Measurements from ENCODE around the gene HUNK.
"Not testable (repeated sequence)": the region's sequence is repeated elsewhere in the genome, so short reads cannot be mapped to it uniquely, and the experiment has no call there.

HUNK gene

DNA sequence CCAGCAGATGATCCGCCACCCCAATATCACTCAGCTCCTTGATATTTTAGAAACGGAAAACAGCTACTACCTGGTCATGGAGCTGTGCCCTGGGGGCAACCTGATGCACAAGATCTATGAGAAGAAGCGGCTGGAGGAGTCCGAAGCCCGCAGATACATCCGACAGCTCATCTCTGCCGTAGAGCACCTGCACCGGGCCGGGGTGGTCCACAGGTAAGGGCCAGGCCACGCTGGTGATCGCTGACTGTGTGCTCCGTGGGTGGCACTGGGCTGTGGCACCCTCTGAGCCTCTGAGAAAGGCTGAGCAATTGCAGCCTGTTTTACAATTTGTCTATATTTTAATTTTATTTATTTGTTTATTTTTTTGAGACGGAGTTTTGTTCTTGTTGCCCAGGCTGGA, 51.7 kb downstream of the HUNK start:
- FAIRE-seq, result no peak

DNA sequence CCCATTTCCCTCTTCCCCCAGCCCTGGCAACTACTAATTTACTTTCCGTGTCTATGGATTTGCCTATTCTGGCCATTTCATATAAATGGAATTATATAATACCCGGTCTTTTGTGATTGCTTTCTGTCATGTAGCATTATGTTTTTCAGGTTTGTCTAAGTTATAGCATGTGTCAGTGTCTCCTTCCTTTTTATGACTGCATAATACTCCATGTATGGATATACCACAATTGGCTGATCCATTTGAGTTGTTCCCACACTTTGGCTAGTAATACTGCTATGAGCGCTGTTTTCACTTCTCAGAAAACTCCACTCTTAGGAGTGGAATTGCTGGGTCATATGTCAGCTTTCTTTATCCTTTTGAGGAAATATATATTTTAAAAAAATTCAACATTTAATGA, 53.7 kb downstream of the HUNK start:
- no peak for FAIRE-seq

DNA sequence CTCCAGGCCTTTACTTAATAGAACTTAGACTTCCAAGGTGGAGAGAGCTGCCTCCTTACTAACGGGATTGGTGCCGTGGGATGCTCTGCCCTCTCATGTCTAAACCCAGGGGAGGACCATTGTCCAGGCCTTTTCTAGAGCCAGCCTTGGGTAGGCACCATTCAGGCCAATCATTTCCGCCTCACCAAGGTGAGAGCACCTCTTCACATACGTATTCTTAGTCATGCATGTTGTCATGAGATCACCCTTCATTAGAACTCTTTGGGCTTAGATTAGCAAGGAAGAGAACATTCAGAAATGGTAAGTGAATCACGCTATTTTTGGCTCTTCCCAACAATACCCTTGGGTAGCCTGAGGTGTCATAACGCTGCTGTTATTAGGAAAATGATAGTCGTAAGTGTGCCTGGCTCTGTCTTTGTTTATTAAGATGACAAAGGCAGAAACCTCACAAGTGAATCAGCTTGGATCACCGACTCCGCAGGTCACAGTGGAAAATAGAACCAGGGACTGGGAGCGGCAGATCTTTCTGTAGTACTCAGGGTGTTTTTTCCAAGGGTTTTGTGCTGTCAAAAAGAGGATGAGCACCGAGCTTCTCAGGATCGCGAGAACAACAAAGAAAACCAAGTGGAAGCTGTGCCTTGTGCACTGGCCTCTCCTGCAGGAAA, 55.0 kb downstream of the HUNK start:
- no peak for FAIRE-seq

DNA sequence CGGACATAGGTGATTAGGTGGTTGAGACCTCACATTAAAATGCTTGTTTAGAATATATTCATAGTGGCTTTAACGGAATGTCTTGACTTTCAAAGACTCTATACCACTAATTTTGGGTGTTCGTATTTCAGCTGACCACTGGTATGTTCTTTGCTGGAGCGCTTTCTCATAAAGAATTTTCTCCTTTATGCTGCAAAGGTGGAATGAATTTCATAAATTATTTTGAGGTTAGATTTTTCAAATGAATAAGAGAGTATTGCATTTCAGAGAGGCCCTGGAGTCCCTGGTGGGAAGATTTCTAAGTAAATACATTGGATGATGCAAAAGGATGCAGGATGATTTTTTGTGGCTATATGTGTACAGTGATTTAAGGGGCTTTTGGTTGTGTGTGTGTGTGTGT, 55.8 kb downstream of the HUNK start:
- FAIRE-seq, result no peak

DNA sequence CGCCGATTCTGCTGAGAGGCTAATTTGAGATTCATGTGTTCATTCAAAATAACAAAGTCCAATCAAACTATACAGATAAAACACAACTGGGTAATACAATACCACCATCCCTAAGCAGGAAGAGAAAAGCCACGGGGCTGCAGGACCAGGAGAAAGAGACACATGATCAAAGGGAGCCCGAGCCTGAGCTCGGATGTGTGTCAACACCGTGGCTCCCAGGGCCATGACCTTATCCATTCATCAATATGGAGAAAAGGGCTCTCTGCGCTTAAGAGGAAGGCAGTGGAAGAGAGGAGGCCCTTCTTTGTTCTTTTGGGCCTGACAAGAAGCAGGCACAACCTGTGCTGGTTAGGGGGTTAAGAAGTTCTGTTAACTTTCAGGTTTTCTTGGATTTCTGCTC, 56.7 kb downstream of the HUNK start:
- FAIRE-seq, result no peak

DNA sequence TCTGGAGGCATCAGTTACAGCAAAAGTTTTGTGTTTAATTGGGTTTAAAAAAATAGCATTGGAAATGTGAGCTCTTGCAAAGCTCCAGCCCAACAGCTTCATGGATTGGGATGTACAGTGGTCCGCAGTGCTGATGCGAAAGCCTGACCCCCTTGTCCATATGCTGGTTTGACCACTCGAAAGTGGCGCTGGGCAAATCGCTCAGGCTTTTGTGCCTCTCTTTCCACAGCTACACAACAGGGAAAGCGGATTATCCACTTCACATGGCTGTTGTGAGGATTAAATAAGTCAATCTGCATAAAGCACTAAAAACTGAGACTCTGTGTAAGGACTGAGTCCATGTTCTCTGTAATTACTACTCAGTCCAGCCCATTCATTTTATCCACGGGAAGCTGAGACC, 57.2 kb downstream of the HUNK start:
- FAIRE-seq, result no peak

DNA sequence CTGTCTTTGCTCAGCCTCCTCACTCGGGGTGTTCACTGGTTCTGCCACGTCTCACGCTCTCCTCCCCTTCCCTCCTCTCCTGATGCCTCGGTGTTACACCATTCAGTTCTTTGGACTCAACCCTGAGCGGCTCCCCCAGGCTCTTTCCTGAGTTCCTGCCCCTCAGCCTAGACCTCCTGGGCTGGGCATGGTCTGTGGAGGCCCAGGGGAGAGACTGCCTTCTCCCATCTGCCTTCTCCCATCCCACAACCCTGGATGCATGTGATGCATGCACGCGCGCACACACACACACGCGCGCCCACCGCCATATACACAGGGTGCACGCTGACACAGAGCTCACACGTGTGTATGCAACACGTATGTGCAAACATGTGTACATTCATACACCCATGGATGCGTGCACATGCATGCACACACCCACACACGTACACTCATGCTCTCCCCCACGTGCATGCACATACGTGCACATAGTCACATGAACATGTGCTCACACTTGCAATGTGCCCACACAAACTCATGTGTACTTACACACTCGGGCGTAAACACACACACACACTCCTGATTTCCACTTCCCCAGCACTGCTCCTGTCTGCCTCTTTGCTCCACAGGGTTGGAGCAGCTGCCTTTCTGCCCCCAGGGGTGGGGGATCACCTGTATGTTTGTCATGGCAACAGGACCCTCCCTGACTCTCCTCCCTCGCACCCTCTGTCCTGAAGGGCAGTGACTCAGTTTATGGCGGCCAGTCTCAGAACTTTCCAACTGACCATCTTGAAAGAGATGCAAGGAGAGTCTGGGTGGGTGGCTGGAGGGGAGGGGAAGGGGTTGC, 59.0 kb downstream of the HUNK start:
- FAIRE-seq, result no peak

DNA sequence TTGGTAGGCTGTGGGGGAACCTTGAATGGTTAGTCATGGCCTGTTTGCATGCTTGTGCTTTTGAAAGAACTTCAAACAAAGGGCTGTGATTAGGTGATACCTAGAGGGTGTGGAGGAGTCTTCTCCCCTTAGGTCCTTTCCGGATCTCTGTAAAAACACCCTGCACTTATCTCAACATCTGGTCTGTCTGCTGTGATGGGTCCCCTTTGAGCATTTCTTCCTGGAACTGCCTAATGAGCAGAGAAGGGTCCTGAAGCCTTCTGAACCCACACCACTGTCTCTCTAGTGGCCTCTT, 59.6 kb downstream of the HUNK start:
- no peak for FAIRE-seq

DNA sequence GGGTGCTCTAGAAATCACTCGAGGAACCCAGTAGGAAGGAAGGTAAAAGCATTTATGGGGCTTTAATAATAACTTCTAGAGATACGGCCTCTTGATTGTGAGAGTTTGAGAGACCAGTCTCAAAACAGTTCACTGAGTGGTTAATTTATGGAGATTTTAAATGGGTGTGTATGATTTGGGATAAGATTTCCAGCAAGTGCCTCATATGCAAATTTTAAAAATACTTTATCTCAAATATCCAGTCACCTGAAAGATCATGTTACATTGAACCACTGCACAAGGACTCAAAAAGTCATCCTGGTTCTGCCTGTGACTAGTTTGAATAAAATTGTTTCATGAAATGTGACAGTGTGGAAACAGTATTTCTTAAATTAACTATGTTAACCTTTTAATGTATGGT, 64.5 kb downstream of the HUNK start:
- FAIRE-seq, result no peak

DNA sequence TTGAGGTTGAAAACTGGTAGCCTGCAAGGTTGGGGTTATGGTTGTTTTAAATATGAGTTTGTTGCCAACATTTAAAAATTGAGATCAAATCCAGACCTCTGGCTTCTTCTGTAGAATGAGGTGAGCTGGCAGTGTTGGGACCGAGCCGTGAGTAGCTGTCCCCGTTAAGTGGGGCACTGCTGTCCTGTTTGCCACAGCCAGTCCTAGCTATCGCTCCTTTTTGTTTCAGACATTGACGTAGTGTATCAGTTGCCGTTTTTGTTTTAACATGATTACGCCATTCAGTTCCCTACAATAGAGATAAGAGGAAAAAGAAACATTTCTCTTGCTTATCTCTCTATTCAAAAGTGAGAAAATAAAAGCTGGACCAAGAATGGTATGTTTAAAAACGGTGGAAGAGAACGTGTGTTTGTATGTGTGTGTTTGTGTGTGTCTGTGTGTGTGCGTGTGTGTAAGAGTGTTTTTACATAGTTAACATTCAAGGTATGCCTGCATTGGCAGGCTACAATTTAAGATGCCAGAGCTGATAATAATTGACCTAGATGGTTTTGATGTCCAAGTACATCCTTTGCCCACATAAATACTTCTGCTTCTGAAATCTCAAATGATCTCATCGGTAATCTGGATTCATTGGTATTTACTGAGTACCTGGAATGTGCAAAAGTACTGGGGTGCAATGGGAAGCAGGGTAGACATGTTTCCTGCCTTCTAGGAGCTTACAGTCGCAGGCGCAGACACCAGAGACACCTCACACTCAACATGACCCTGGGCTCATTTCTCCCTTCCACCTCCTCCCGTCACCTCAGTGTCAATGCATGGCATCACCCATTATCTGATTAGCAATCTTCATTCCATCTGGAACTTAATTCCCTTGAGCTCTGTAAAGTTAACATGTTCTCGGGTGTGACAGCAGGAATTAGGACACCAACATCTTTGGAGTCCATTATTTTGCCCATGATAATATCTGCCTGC, 65.8 kb downstream of the HUNK start:
- FAIRE-seq, result no peak

DNA sequence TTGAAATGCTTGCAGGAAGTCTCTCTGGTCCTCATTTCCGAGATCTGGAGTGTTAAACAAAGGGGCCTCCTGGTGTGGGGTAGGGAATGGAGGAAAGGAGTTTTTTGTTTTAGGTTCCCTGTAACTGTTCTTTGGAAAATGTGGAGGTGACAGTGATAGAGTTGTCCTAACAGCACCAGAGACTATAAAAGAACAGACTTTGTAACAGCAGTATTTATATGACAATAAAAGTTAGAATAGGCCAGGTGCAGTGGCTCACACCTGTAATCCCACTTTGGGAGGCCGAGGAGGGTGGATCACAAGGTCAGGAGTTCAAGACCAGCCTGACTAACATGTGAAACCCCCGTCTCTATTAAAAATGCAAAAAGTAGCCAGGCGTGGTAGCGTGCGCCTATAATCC, 68.9 kb downstream of the HUNK start:
- FAIRE-seq, result no peak

DNA sequence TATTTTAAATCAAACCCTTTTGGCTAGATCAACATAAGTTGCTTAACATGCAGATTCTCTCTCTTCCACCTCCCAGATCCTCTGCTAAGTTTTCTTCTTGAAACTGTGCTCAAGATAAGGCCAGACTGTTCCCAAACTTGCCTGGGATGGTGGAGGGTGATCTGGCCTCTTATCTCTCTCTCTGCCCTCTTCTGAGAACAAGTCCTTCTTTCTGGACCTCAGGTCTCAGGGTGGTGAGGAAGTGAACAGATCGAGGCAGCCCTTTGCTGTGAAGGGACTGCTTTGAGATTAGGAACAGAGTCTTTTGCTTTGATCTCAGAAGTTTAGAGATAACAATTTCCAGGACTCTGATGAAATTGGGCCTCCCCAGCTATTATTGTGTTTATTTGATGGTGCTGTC, 70.7 kb downstream of the HUNK start:
- no peak for FAIRE-seq

DNA sequence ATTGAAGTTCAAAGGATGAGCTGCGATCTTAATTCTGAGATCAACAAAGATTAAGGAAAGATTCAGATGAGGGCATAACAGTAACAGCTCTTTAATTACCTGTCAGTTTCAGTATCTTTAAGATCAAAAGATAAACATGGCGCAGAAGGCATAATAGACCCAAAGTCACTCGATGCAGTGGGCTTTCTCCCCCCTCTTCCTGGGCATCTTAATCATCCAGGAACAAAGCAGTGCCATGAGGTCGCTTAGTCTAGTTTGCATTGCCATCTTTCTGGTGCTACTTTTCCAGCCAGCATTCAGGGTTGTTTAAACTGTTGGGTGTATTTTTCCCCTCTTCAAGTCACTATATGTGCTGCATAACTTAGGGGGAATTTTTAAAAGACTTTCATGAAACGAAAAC, 72.3 kb downstream of the HUNK start:
- FAIRE-seq, result no peak

DNA sequence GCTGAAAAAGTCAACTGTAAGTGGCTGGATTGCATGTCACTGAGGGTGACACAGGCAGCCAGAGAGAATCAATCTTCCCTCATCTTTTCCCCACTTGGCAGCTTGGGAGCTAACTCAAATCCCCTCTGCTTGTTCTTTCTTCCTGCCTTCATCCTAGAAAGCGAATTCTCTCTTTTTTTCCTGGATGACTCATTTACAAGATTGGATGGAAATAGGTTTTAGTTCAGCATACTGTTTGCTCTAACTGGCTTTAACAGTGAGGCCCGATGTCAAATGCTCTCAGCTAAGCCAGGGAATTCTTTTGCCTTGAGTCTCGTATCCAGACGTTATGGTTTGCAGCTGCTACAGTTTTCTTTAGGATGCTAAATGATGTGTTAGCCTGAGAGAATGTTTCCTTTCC, 72.7 kb downstream of the HUNK start:
- no peak for FAIRE-seq

DNA sequence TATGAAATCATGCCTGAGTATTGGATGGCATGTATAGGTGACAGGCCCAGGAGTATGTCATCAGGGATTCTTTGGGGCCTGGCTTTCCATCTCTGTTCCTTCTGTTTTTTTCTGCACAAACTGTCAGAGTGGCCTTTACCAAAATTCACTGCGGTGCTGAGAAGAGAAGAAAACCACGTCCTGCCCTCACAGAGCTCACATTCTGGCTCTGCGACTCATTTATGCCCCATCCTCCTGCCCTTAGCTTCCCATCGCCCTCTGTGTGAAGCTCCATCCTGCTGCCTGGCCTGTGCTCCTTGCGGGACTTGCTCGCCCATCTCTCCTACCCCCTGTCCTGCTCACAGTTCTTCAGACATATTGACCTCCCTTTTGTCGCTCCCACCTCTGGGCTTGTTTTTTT, 73.4 kb downstream of the HUNK start:
- FAIRE-seq, result no peak

DNA sequence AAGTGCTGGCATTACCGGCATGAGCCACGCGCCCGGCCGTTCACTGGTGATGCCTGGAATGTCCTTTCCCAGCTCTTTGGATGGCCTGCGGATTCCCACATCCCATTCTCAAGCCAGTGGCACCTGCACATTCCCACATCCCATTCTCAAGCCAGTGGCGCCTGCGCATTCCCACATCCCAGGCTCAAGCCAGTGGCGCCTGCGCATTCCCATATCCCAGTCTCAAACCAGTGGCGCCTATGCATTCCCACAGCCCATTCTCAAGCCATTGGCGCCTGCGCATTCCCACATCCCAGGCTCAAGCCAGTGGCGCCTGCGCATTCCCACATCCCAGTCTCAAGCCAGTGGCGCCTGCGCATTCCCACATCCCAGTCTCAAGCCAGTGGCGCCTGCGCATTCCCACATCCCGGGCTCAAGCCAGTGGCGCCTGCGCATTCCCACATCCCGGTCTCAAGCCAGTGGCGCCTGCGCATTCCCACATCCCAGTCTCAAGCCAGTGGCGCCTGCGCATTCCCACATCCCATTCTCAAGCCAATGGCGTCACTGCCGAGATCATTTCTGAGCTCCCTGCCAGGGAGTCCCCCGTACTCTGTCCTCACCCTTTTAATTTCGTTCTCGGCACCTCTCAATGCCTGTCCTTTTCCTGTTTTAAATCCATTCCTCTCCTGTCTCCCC, 74.2 kb downstream of the HUNK start:
- FAIRE-seq, result not testable (repeated sequence)

DNA sequence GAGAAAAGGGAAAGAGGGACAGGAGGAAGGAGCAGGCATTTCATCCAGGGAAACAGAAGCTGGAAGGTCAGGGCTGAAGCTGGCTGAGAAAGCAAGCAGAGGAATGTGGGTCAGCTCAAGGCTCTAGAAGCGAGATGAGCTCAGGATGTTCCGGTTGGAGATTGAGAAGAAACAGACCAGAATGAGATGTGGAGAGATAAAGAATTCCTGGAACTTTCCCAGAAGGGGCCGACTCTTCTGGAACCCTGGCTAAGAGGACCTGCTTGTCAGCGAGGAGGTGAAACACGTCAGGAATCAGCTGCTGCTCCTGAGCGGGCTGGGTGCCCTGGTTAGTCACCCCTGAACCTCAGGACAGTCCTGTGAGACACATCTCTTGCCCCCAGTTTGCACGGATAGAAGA, 75.9 kb downstream of the HUNK start:
- no peak for FAIRE-seq

DNA sequence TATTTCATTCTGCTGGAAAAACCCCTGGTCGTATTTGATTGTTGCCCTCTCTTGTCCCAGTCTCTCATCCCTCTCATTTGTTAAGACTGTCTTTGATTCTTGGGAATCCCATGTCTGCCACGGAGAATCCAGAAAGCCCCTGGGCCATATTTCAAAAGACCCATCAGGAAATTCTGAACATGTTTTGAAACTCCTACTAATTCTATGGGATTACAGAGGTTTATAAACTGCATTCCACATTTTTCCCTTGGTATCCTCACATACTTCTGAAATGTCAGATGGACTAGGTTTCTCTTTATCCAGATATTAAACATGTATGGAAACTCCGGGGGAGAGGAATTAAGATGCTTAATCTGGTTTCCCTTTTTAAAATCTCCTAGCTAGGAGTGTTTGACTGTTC, 80.0 kb downstream of the HUNK start:
- no peak for FAIRE-seq

DNA sequence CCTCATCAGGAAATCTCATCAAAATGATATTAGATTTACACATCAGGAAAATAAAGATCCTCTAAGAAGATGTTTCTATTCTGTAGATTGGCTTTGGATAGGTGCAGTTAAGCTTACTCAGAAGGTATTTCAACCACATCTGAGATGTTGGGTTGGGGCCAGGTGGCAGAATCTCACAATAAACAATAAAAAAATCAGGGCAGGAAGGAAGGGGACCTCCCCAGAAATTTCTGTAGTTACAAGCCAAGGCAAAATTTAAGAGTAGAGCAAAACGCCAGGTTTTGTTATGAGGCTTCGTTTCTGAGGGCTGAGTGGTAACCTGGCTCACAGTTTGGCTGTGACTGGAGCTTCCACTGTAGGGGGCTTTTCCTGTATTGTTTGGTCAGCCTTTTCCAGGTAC, 84.8 kb downstream of the HUNK start:
- no peak for FAIRE-seq

DNA sequence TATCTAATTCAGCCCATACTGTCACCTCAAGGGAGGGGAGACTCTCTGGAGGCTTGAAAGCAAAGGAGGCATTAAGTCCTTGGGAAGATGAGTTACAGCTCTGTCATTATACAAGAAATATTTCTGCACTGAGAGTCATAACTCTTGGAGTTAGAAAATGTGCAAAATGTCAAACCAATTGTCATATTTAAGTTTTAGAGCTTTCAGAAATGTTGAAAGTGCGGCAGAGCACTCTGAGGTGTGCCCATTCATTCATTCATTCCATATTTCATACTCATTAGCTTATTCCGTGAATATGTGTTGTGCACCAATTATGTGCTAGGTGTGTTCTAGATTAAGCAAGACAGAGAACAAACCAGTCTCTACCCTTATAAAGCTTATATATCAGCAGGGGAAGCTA, 87.1 kb downstream of the HUNK start:
- no peak for FAIRE-seq

DNA sequence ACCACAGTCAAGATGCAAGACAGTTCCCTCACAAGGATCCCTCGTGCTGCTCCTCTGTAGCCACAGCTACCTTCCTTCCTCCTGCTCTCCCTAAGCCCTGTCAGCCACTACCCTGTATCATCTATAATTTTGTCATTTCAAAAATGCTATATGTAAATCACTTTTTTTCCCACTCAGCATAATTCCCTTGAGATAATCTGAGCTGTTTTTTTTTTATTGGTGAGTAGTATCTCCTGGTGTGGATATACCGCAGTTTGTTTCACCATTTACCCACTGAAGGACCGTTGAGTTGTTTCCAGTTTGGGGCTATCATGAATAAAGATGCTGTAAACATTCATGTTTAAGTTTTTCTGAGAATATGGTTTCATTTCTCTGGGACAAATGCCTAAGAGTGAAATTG, 88.2 kb downstream of the HUNK start:
- FAIRE-seq, result no peak

DNA sequence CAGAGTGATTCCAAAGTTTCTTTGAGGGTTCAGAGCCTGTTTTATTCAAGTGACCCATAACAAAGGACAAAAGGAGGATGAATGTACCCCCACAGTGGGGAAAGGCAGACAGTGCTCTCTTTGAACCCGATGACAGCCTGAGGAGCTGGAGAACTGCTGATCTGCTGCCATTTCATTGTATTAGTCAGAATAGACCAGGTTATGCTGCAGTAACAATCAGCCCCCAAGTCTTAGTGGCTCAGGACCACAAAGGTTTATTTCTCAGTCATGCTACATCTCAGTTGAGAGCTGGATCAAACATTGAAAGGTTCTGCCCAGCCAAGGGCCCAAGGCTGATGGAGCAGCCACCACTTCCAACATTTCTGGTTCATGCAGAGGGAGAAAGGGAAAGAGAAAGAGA, 88.9 kb downstream of the HUNK start:
- no peak for FAIRE-seq

DNA sequence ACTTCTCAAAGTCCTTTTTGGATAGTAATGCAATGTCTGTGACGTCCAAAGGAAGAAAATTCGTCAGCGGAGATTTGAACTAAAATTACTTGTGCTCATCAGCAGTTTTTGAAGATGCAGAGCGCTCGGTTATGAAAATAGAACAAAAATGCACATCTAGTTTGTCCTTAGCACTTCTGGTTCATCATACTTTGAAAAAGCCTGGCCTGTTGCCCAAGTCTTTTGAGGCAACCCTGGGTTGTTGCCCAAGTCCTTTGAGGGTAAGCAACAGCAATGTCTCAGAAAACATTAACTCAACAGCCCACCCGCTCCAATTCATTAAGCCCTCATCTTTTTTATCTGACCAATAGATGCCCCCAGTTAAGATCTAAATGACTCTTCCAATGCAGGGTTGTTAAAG, 91.9 kb downstream of the HUNK start:
- no peak for FAIRE-seq
